Measurements from ENCODE around the gene WDPCP.

GRCh38 chr2:63326473-63326872 lies 261.8 kb downstream of the WDPCP start:
- TF ChIP-seq, protein P1, sequence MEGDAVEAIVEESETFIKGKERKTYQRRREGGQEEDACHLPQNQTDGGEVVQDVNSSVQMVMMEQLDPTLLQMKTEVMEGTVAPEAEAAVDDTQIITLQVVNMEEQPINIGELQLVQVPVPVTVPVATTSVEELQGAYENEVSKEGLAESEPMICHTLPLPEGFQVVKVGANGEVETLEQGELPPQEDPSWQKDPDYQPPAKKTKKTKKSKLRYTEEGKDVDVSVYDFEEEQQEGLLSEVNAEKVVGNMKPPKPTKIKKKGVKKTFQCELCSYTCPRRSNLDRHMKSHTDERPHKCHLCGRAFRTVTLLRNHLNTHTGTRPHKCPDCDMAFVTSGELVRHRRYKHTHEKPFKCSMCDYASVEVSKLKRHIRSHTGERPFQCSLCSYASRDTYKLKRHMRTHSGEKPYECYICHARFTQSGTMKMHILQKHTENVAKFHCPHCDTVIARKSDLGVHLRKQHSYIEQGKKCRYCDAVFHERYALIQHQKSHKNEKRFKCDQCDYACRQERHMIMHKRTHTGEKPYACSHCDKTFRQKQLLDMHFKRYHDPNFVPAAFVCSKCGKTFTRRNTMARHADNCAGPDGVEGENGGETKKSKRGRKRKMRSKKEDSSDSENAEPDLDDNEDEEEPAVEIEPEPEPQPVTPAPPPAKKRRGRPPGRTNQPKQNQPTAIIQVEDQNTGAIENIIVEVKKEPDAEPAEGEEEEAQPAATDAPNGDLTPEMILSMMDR (conservative IDR thresholded peaks at IDR 0.05; ENCODE audit: low read length), result no peak
- no peak for TF ChIP-seq EZH2phosphoT487 (IDR thresholded peaks at IDR 0.05; ENCODE audit: borderline replicate concordance, low read depth, low read length)

Data from OCI-LY7 (cell line).